Lung (tissue), 12 donors: ENCODE data around the gene ENTPD6. TPM values are rescaled to one million over a fixed set of nuclear protein-coding genes. Genes with fewer than 3 reads are reported as not detected.
A peak's percentile ranks its signal among the peaks of the same experiment; 100 is the strongest.
"Not testable (repeated sequence)": the region's sequence is repeated elsewhere in the genome, so short reads cannot be mapped to it uniquely, and the experiment has no call there.

Source experiments
- ATAC-seq: fragments of 200-7000 bp; cut with Tn5 transposase; one replicate; pipeline ENCODE4 v1.9.1; 2020; ENCODE audit warnings: moderate number of reproducible peaks; ENCODE audit not compliant: insufficient read depth, low FRiP score
- DNase-seq, 3 donors: peaks; one replicate each; pipeline ENCODE4 v3.0.0-alpha.2; 2013 to 2017
- H3K27ac ChIP-seq, 2 donors: one replicate each; pipeline ENCODE4 v1.5.1; 2013; ENCODE audit warnings: mild to moderate bottlenecking in 2 of 2, moderate library complexity in 2 of 2, control low read depth in 1 of 2, inconsistent platforms in 1 of 2, low read depth in 1 of 2, low read length in 1 of 2
- H3K27me3 ChIP-seq, 3 donors: one replicate each; pipeline ENCODE4 v1.5.1; 2013; ENCODE audit warnings: low read length in 2 of 3; ENCODE audit not compliant: control insufficient read depth in 3 of 3, insufficient read depth in 3 of 3
- H3K36me3 ChIP-seq, 4 donors: one replicate each; pipeline ENCODE4 v1.5.1; 2013; ENCODE audit warnings: low read length in 4 of 4, mild to moderate bottlenecking in 1 of 4, moderate library complexity in 1 of 4; ENCODE audit not compliant: control insufficient read depth in 4 of 4, insufficient read depth in 4 of 4
- H3K4me1 ChIP-seq, 5 donors: one replicate each; pipeline ENCODE4 v1.5.1; 2013; ENCODE audit warnings: low read length in 5 of 5, mild to moderate bottlenecking in 2 of 5, moderate library complexity in 1 of 5; ENCODE audit not compliant: control insufficient read depth in 5 of 5, insufficient read depth in 5 of 5
- H3K4me3 ChIP-seq: one replicate; pipeline ENCODE4 v1.5.1; 2013; ENCODE audit warnings: mild to moderate bottlenecking, control low read depth, moderate library complexity
- H3K9ac ChIP-seq, 2 donors: one replicate each; pipeline ENCODE4 v1.5.1; 2013; ENCODE audit warnings: low read length in 2 of 2, control low read depth in 1 of 2; ENCODE audit not compliant: insufficient read depth in 1 of 2
- H3K9me3 ChIP-seq, 4 donors: one replicate each; pipeline ENCODE4 v1.5.1; 2013; ENCODE audit warnings: low read length in 3 of 4, mild to moderate bottlenecking in 1 of 4, moderate library complexity in 1 of 4; ENCODE audit not compliant: control insufficient read depth in 4 of 4, insufficient read depth in 3 of 4
- WGBS, 2 donors: extraction: QIAGEN DNeasy Blood & Tissue Kit; methylation state at CpG; one replicate each; pipeline ENCODE4 v1.1.7; 2013; 5-methylcytosine and 5-hydroxymethylcytosine counted together
- polyA plus RNA-seq, 2 donors: library from polyadenylated mRNA; stranded (reverse); fragments of 200-250 nt; gene quantifications; one replicate each; pipeline ENCODE4 v1.2.1, GENCODE V29; 2013
- total RNA-seq, 2 donors: library from RNA; depleted of rRNA in 1 of 2; stranded (reverse); fragments of >200 nt in 1 of 2; gene quantifications; one replicate each; pipeline ENCODE4 v1.2.1, GENCODE V29; 2014 to 2021
- TF ChIP-seq, protein P1 (sequence below): IDR thresholded peaks from 2 replicates; pipeline ENCODE4 v1.5.1; 2012; ENCODE audit warnings: mild to moderate bottlenecking; ENCODE audit errors: control extremely low read depth, extremely low read depth
- donor health status: control.
- donor health status: control.
- donor health status: Bipolar disorder and iron deficiency.
- donor health status: healthy.
- donor health status: DM: yes; HTN: yes; CAD: no.

ENTPD6 gene
- total and polyA plus RNA-seq, 4 donors = 33.8 to 78.8 (median 52.2) TPM

DNA sequence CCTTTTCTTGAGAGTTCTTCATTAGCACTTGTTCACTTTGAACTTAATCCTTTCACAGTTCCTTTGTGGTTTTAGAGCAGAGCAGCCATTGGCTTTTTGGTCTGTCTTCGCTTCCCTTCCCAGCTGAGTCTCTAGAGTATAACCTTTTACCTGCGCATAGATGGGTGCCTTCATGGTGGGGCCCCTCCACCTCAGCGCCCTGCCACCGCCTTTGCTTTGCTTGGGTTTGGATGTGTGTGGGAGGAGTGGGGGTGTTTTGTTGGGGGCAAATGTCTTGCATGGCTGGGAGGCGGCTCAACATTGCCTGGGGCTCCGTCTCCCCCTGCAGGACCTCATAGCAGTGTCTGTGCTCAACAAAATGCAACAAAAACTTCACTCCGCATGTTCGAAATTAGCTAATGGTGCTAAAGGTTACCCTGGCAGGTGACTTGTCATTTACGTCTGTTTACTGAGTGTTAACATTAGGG is 64.3 kb downstream of the ENTPD6 start:
- WGBS, 2 donors = 96% methylated on average over 9 of the region's 9 CpGs
- Histone ChIP-seq H3K9me3 (no peaks in the 10 kb centered on the region), H3K36me3 (peaks cover 6 to 14% (median 8%) of the 10 kb centered on the region in 4 donors), H3K4me3 (no peak overlapping the region), H3K9ac (no peak overlapping the region), H3K27ac (no peak overlapping the region), H3K4me1 (peaks cover 0 to 5% (median 0%) of the 10 kb centered on the region in 5 donors), H3K27me3 (no peaks in the 10 kb centered on the region)
- DNase-seq (no peak), ATAC-seq (no peak)
- TF ChIP-seq, protein P1, sequence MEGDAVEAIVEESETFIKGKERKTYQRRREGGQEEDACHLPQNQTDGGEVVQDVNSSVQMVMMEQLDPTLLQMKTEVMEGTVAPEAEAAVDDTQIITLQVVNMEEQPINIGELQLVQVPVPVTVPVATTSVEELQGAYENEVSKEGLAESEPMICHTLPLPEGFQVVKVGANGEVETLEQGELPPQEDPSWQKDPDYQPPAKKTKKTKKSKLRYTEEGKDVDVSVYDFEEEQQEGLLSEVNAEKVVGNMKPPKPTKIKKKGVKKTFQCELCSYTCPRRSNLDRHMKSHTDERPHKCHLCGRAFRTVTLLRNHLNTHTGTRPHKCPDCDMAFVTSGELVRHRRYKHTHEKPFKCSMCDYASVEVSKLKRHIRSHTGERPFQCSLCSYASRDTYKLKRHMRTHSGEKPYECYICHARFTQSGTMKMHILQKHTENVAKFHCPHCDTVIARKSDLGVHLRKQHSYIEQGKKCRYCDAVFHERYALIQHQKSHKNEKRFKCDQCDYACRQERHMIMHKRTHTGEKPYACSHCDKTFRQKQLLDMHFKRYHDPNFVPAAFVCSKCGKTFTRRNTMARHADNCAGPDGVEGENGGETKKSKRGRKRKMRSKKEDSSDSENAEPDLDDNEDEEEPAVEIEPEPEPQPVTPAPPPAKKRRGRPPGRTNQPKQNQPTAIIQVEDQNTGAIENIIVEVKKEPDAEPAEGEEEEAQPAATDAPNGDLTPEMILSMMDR = no peak

DNA sequence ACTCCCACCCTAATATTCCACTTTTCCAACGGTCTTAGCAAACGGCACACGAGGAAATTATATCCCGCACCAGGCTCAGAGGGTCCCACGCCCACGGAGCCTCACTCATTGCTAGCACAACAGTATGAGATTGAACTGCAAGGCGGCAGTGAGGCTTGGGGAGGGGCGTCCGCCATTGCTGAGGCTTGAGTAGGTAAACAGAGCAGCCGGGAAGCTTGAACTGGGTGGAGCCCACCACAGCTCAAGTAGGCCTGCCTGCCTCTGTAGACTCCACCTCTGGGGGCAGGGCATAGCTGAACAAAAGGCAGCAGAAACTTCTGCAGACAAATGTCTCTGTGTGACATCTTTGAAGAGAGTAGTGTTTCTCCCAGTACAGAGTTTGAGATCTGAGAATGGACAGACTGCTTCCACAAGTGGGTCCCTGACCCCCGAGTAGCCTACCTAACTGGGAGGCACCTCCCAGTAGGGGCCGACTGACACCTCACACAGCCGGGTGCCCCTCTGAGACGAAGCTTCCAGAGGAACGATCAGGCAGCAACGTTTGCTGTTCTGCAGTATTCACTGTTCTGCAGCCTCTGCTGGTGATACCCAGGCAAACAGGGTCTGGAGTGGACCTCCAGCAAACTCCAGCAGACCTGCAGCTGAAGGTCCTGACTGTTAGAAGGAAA is 65.4 kb downstream of the ENTPD6 start:
- H3K9ac ChIP-seq, H3K4me1 ChIP-seq, H3K4me3 ChIP-seq, DNase-seq, H3K9me3 ChIP-seq, H3K27ac ChIP-seq, ATAC-seq, H3K27me3 ChIP-seq: not testable (repeated sequence)
- peaks cover 6 to 12% (median 8%) of the 10 kb centered on the region in 4 donors for H3K36me3 ChIP-seq
- WGBS, 2 donors = 87 to 93% methylated on average over 16 of the region's 16 CpGs

DNA sequence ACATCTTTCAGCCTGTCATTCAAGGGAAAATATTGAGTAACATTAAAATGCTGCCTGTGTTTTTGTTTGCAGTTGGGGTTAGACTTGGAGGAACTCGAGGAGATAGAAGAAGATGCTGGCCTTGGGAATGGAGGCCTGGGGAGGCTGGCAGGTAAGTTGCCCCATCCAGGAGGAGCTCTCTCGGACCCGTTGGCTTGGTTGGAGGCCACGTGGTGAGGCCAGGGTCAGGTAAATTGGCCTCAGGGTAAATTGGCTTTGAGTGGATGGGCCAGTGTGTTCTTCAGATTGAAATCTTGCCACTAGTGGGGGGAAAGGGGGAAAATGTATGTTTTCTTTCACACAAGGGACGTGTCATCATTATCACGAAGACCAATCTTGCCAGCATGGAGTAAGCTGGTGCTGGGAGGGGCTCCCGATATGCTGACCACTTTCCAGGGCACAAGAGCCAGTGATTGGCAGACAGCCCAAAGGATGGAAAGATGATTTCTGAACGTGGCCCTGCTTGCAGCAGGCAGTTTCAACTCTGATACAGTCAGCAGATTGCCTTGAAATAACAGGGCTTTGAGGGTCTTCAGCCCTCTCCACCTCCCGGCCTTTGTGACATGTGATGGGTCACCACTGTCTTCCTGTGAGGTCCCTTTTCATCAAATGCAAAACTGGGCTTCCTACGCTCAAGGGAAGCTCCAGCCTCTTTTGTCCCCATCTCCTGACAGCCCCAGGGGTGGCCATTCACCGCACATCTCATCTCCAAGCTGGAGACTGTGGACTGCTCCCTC is 73.7 kb downstream of the ENTPD6 start:
- H3K27ac ChIP-seq = no peak overlapping the region
- 89 to 92% methylated on average over 11 of the region's 11 CpGs for WGBS, 2 donors
- no peak overlapping the region for H3K4me3 ChIP-seq
- ATAC-seq (no peak), DNase-seq (no peak)
- no peaks in the 10 kb centered on the region for H3K4me1 ChIP-seq
- TF ChIP-seq, protein P1 = no peak
- H3K27me3 ChIP-seq = no peaks in the 10 kb centered on the region
- H3K9ac ChIP-seq = no peak overlapping the region
- peaks cover 0 to 31% (median 11%) of the 10 kb centered on the region in 4 donors for H3K36me3 ChIP-seq
- H3K9me3 ChIP-seq = no peaks in the 10 kb centered on the region

- Histone ChIP-seq H3K9me3 (no peaks in the 10 kb centered on the region), H3K9ac (no peak overlapping the region), H3K4me3 (no peak overlapping the region), H3K27me3 (no peaks in the 10 kb centered on the region), H3K4me1 (no peaks in the 10 kb centered on the region), H3K27ac (no peak overlapping the region), H3K36me3 (peaks cover 0 to 36% (median 11%) of the 10 kb centered on the region in 4 donors)
- ATAC-seq = no peak
- 95 to 99% methylated on average over 6 of the region's 6 CpGs for WGBS, 2 donors
- TF ChIP-seq, protein P1 = no peak
- DNase-seq = peak in 1 of 3 donors; percentile 11
Measured at GRCh38 chr20:25269833-25270170, 74.3 kb downstream of the ENTPD6 start.
